Nucleus accumbens (tissue), 56 donors: ENCODE results near the gene NPHS1.

Source experiments
- DNase-seq, 56 donors: peaks; one replicate each; lab custom pipeline; 2025; lab: John Stamatoyannopoulos, UW

Gene NPHS1

GRCh38 chr19:35777961-35778360 lies 74.3 kb downstream of the NPHS1 start:
- DNase-seq: no peak

GRCh38 chr19:35777086-35777841 lies 75.0 kb downstream of the NPHS1 start:
- DNase-seq: peak in 33 of 56 donors; percentile 6 to 50 (median 30)

GRCh38 chr19:35776102-35776788 lies 76.1 kb downstream of the NPHS1 start:
- DNase-seq: peak in 8 of 56 donors; percentile 20 to 34 (median 28)
